AG09319 (cell line): ENCODE data around the gene ATXN7.

Experiments
- DNase-seq: peaks from one replicate; pipeline ENCODE4 v3.0.0-alpha.2; 2010; ENCODE audit warnings: low read depth; ENCODE audit errors: extremely low read depth
- CTCF ChIP-seq: IDR thresholded peaks from 2 replicates; pipeline ENCODE4 v1.5.1; 2011; ENCODE audit warnings: low read depth, mild to moderate bottlenecking, inconsistent platforms, low read length, moderate library complexity

The ATXN7 gene

GRCh38 chr3:64028754-64029153 lies 165.1 kb downstream of the ATXN7 start:
- no peak for DNase-seq

DNA sequence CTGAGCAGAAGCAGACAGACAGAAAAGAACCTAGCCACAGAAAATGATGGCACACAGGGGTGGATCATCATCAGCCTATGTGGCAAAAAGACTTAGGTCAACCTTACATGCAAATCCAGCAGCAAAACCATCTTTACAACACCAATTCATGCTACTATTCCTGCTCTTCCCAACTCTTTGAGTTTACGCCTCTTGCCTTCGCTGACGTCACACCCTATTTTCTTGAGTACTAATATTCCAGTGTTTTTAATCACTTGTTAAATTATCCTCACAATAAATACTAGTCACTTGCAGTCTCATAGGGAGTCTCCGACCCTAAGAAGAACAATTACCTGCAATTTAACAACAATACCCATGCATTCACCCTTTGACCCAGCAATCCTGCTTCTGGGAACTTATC lies 165.6 kb downstream of the ATXN7 start:
- no peak for DNase-seq
- no peak for TF ChIP-seq CTCF

More at GRCh38 chr3:64028754-64029153, 165.1 kb downstream of the ATXN7 start:
- no peak for TF ChIP-seq CTCF

- TF ChIP-seq CTCF = peak; percentile 86
- no peak for DNase-seq
These were observed 167.1 kb downstream of the ATXN7 start for GRCh38 chr3:64030741-64031140.

DNA sequence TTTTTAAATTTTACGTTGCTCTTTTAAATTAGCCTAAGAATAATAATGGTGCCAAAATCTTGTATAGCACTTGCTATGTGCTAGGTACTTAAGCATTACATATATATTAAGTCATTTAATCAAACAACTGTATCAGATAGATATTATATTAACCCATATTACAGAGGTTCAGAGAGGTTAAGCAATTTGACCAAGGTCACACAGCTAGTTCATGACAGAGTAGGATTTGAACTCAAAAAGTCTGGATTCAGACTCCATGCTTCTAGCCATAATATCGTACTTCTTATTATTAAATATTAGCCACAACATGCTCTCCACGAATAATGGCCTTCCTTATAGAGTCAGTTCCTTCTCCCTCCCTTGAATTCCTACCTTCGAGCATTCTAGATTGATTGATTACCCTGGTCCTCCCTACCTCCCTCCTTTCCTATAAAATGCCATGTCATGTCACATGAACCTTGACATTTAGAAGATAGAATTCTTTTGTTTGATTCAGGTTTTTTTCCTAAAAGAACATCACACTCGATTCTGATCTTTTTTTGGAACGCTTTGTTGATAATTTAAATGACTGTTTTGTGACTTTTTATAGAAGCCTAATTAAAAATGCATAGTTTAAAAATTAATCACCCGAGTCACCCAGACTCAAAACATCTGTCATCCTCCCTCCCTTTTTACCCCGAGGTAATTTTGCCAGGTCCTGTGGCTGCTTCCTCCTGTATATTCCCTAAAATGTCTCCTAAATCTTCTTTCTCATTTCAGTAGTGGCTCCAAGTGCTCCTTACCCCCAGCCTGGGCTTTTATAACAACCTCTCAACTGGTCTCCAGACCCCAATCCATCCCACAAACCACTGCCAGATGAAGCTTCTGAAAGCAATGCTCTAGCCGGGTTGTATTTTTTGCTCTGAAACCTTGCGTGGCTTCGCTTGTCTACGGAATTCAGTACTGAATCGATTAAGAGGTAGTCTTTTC lies 168.2 kb downstream of the ATXN7 start:
- TF ChIP-seq CTCF = no peak
- DNase-seq = no peak

GRCh38 chr3:64033069-64033468 lies 169.4 kb downstream of the ATXN7 start:
- DNase-seq = no peak
- no peak for TF ChIP-seq CTCF

DNA sequence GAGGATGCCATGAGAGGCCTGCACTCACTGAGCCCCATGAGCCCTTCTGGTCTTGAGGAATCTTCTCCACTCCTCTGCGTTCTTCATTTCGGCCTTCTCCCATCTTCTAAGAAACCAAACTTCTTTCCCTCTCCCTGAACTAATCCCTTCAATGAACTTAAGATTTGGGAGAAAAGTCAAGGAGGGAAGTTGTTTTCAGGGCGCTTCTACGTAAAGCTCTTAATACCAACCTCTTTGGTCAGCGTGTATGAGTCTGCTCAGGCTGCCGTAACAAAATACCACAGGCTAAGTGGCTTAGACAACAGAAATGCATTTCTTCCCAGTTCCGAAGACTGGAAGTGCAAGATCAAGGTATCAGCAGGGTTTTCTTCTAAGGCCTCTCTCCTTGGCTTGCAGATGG lies 173.4 kb downstream of the ATXN7 start:
- DNase-seq = no peak
- TF ChIP-seq CTCF = no peak

DNA sequence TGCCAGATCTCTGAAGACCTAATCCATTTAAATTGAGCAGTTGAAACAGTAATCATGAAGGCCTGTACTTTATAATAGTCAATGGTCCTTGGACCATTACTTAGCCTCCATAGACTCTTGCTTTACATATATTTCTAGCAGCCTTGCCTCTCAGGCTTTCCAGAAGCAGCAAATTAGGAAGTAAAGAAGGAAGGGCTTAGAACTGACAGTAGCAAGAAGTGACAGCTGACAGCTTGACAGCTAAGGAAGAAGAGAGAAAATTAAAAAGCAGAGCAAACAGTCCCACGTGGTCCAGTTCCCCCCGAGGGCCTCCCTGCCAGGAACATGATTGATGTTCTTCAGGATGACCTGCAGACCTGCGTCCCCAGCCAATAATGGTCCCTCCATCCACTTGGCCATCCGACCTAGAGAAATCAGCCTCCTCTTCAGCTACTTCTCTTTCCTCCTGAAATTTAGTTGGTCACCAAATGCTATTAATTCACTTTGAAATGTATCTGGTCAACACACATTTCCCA lies 174.6 kb downstream of the ATXN7 start:
- no peak for DNase-seq
- TF ChIP-seq CTCF = no peak
